Activated T-helper 17 cell treated with anti-CD3 and anti-CD28 coated beads, Interleukin-2, amount 50 U/mL, for 72 hours (primary cell): ENCODE data around the gene TASP1. TPM values are rescaled to one million over a fixed set of nuclear protein-coding genes. Genes with fewer than 3 reads are reported as not detected.

Experiments
- ATAC-seq: fragments of 150-1000 bp; cut with Tn5 transposase; replicated peaks from 2 replicates; pipeline ENCODE4 v1.10.0; 2021; ENCODE audit warnings: mild to moderate bottlenecking, moderate library complexity
- H3K27ac Mint-ChIP-seq: one replicate; pipeline ENCODE4 v1.8.0; 2022; ENCODE audit warnings: mixed read lengths
- H3K27me3 Mint-ChIP-seq: one replicate; pipeline ENCODE4 v1.8.0; 2022; ENCODE audit warnings: mixed read lengths
- H3K36me3 Mint-ChIP-seq: one replicate; pipeline ENCODE4 v1.8.0; 2022; ENCODE audit warnings: low read depth, mild to moderate bottlenecking, mixed read lengths
- H3K4me1 Mint-ChIP-seq: one replicate; pipeline ENCODE4 v1.8.0; 2022; ENCODE audit warnings: mixed read lengths
- H3K4me3 Mint-ChIP-seq: one replicate; pipeline ENCODE4 v1.8.0; 2022; ENCODE audit warnings: mild to moderate bottlenecking, mixed read lengths
- H3K9me3 Mint-ChIP-seq: one replicate; pipeline ENCODE4 v1.8.0; 2022; ENCODE audit warnings: mixed read lengths
- total RNA-seq, 2 donors: library from RNA; stranded (reverse); gene quantifications; one replicate each; pipeline ENCODE4 v1.2.3, GENCODE V29; 2022

TASP1 gene
- total RNA-seq, 2 donors from 2014 or later = 8.6 to 11.2 TPM

DNA sequence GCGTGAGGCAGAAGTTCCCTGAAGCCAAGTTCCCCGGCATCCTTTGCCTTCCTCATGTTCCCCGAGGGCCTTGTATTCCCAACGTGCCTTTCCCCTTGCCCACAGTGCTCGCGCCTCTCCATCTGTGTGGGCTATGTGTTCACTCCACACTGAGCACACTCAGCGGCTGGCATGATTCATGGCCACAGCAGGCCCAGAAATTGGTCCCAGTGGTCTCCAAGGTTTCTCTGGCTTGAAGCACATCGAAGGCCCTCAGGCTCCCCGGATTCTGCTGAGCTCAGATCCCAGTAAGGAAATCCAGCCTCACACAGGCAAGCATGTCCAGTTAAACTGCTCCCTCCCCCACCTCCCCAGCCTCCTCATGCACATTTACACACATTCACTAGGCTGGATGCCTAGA, 294.1 kb downstream of the TASP1 start:
- Mint-ChIP-seq H3K4me1 (no peaks in the 10 kb centered on the region), H3K36me3 (no peaks in the 10 kb centered on the region), H3K27ac (no peak overlapping the region), H3K27me3 (peaks cover 4% of the 10 kb centered on the region), H3K9me3 (no peaks in the 10 kb centered on the region), H3K4me3 (no peak overlapping the region)
- no peak for ATAC-seq

DNA sequence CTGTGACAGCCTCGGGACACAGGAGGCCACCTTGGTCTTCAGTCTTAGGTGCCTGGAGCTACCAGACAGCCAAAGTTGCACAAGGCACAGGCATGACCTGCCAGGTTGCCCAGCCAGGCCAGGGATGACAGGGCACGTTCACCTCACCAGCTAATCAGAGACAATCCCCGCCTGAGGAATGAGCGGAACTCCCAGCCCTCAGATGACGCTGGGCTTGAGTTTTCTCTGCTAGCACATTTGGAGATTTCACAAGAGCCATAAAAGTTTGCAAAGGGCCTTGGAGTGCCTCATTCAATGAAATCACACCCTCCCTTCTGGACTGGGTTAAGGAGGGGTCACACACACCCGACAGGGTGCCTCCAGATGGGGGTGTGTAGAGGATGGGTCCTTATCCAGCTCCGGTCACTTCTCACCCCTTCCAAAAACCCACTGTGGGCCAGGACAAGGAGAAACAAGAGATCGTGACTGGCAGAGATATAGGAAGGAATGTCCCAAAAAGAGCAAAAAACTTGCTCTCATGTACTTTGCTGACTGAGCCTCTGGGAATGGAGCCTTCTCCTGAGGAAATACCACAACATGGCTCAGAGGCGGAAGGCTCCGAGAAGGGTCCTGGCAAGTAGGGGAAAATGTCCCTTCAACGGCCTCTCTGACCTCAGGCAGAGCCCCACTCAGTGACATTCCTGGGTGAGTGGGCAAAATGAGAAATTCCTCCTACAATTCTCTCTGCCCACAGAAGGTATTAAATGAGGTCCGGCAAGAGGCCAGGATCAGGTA, 296.1 kb downstream of the TASP1 start:
- Mint-ChIP-seq H3K4me1 (no peaks in the 10 kb centered on the region), H3K4me3 (no peak overlapping the region), H3K36me3 (no peaks in the 10 kb centered on the region), H3K27ac (no peak overlapping the region), H3K27me3 (peaks cover 4% of the 10 kb centered on the region), H3K9me3 (no peaks in the 10 kb centered on the region)
- no peak for ATAC-seq

DNA sequence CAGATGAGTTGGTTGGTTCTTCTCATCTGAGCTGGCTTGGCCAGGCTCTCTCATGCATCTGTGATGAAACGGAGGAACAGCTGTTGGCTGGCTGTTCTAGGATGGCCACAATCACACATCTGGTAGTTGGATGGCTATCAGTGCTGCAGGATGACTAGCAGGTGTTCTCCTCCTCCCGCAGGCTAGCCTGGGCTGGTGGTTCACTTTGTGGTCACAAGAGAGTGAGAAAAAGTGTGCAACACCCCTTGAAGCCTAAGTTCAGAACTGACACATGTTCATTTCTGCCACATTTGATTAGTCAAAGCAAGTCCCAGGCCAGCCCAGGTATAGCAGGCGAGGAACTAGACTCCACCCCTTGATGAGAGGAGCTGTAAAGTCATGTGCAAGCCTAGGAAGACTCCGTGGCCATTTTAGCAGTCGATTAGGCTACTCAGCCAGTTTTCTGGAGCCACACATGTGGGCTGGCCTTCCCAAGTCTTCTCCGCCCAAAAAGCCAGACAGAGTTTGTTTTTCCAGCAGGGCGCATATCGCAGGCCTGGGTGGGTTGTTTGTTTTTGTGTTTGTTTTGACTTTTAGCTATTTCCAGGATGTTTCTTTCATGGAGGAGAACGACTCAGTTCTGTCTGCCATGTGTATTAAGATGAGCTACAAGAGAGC, 296.9 kb downstream of the TASP1 start:
- H3K4me3 Mint-ChIP-seq = no peak overlapping the region
- no peak for ATAC-seq
- H3K27ac Mint-ChIP-seq = no peak overlapping the region
- no peaks in the 10 kb centered on the region for H3K36me3 Mint-ChIP-seq
- H3K27me3 Mint-ChIP-seq = peaks cover 4% of the 10 kb centered on the region
- no peaks in the 10 kb centered on the region for H3K4me1 Mint-ChIP-seq
- H3K9me3 Mint-ChIP-seq = no peaks in the 10 kb centered on the region

DNA sequence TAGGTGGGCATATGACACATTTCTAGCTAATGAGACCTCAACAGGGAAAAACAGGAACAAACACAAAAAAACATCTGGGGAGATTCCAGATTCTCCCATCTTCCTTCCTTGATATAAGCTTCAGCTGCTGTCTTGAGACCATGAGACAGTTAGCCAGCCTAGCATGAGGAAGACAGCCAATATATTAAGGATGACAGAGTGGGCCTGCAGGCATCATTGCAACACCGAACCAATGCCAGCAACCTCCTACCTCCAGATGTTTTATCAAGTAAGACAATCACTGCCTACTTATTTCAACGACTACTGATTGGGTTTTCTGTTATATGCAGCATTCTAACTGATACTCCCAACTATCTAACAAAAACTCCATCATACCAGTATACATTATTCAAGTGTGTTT, 298.6 kb downstream of the TASP1 start:
- Mint-ChIP-seq H3K27me3 (peaks cover 4% of the 10 kb centered on the region), H3K4me1 (no peaks in the 10 kb centered on the region), H3K9me3 (no peaks in the 10 kb centered on the region), H3K4me3 (no peak overlapping the region), H3K27ac (no peak overlapping the region), H3K36me3 (no peaks in the 10 kb centered on the region)
- no peak for ATAC-seq

Other genes with a start within 250 kb of the TASP1 start
- gene ESF1, start 146.0 kb upstream of the TASP1 start, total RNA-seq = 10 to 100 TPM; 13.9 to 21.7 TPM
- 10 to 100 TPM; 19.7 to 31.2 TPM for gene NDUFAF5, start 146.1 kb upstream of the TASP1 start, total RNA-seq